ENCODE measurements around the gene PPME1.

GRCh38 chr11:74225565-74225964 lies 54.5 kb downstream of the PPME1 start:
- TF ChIP-seq POLR2AphosphoS5 (IDR thresholded peaks at IDR 0.05; ENCODE audit: low read depth, low read length) (no peak), POLR2A (IDR thresholded peaks at IDR 0.05; ENCODE audit: low read depth, low read length) (no peak), TAF1 (IDR thresholded peaks at IDR 0.05; ENCODE audit: borderline replicate concordance, low read depth, low read length) (no peak)
